22Rv1 (cell line): ENCODE data around the gene CYP11A1.

ENCODE experiments used
- H3K27ac ChIP-seq: fragments of 450-650 bp; 2 replicates; pipeline ENCODE4 v1.5.1; 2017
- CTCF ChIP-seq: fragments of 450-650 bp; IDR thresholded peaks from 2 replicates; pipeline ENCODE4 v1.5.1; 2017; ENCODE audit warnings: mild to moderate bottlenecking
- ZFX ChIP-seq: fragments of 450-650 bp; IDR thresholded peaks from 2 replicates; pipeline ENCODE4 v1.6.1; 2017; ENCODE audit warnings: antibody characterized with exemption, borderline replicate concordance

The CYP11A1 gene

GRCh38 chr15:74387141-74387541 lies 19.7 kb upstream of the CYP11A1 start:
- H3K27ac ChIP-seq: no peak overlapping the region
- TF ChIP-seq ZFX: no peak
- no peak for TF ChIP-seq CTCF

DNA sequence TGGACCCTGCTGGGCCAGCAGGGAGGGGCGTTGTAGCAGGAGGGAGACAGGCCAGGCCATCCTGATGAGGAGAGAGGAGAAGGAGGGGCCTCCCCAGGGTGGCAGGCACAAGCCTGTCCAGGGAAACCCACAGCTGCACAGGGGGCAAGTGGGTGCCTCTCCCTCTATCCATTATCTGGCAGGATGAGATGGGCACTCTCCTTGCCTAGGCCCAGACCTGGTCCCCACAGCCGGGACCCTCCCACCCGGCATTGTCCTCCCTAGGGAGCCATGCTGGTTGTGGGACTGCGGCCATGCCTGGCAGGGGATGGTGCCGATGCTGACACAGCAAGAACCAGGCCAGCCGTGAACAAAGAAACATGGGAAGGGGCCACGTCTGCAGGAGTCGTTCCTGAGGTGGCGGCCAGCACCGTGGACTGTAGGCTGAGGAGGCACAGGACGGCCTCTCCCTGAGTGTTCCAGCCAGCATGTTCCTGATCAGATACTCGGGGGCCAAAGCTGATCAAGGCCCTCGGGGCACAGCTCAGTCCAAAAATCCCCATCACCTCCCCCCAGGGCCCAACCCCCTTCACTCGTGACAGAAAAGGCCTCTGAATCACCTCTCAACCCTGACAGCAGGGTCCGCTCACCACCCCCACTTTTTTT lies 19.2 kb upstream of the CYP11A1 start:
- TF ChIP-seq CTCF (no peak), ZFX (no peak)
- no peak overlapping the region for H3K27ac ChIP-seq

GRCh38 chr15:74385733-74386132 lies 18.3 kb upstream of the CYP11A1 start:
- TF ChIP-seq ZFX (no peak), CTCF (no peak)
- H3K27ac ChIP-seq: no peak overlapping the region

DNA sequence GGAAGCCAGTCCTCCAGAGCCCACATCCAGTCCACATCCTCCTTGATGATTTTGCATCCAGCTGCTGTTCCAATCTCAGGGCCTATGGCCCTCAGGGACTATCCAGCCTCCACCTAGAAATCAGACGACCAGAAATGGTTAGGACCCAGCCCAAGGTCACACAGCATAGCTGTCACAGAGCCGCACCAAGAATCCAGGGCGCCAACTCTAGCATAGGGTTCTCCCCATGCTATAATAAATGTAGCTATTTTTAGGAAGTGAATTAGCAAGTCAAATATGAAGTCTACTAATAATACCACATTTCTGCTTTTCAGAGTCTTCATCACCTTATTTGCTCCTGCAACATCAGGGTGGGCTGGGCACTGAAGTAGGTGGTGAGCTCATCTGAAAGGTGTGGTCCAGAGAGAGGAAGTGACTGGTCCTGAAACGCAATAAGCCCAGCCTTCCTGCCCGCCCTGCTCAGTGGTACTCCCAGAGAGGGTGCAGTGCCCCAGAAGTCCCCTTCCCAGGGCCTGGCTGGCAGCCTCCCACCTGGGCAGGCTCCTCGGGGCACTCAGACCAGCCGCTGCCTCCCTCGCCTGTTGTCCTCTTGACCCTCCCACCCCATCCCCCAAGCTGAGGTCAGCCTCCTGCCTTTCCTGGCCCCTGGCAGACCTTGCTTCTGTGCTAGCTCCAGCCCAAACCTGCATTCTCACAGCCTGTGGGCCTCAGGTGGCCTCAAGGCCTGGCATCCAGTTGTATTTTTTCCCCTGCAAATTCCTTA lies 17.6 kb upstream of the CYP11A1 start:
- no peak overlapping the region for H3K27ac ChIP-seq
- TF ChIP-seq CTCF: no peak

- no peak overlapping the region for H3K27ac ChIP-seq
- TF ChIP-seq CTCF: no peak
These were observed 17.1 kb upstream of the CYP11A1 start for GRCh38 chr15:74384566-74384880.

DNA sequence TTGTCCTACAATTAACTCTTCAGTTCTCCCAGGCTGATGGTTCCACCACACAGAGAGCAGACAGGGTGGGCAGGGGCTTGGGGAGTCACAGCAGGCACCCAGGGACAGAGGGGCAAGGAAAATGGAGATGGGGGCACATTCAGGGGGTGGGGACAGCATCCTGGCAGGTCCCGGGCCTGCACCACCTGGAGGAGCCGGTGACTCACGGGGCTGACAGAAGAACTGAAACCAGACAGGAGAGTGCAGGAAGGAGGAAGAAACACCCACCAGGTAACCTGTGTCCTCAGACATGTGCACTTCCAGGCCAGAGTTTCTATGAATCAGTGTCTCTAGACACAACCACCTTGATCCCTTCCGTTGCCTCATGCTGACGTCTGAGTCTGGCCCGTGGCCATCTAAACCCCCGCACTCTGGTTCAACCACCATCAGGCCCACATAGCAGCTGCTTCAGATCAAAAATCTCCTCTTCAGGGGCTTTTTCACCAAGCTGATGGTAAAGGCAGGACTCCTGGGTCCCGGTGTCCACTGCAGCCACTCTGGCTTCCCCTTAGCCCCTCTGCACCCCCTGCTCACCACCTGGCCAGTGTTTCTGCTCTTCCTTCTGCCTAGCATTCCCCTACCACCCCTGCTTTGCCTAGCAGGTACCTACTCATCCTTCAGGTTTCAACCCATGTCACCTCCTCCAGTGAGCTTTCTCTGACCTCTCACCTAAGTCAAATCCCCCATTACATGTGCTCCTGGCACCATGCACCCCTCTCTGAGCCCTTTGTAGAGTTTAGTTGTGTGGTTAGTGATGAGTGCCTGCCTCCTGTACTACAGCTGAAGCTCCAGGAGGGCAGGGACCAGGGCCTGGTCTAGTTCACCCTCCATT lies 16.5 kb upstream of the CYP11A1 start:
- TF ChIP-seq ZFX (no peak), CTCF (no peak)

GRCh38 chr15:74383286-74383685 lies 15.8 kb upstream of the CYP11A1 start:
- no peak for TF ChIP-seq ZFX
- TF ChIP-seq CTCF: no peak
- no peak overlapping the region for H3K27ac ChIP-seq

More for the DNA sequence above, 16.5 kb upstream of the CYP11A1 start:
- no peak overlapping the region for H3K27ac ChIP-seq
